Nephron progenitor cell (in vitro differentiated cells): ENCODE data around the gene EFTUD2.
"Not testable (repeated sequence)": the region's sequence is repeated elsewhere in the genome, so short reads cannot be mapped to it uniquely, and the experiment has no call there.

Experiments
- DNase-seq: peaks from one replicate; pipeline ENCODE4 v3.0.0; 2021
- H3K27ac Mint-ChIP-seq: 2 replicates; pipeline ENCODE4 v1.8.0; 2021; ENCODE audit warnings: mild to moderate bottlenecking, moderate library complexity, mixed read lengths
- H3K27me3 Mint-ChIP-seq: 2 replicates; pipeline ENCODE4 v1.8.0; 2021; ENCODE audit warnings: mild to moderate bottlenecking, low read depth, mixed read lengths; ENCODE audit not compliant: poor library complexity
- H3K36me3 Mint-ChIP-seq: 2 replicates; pipeline ENCODE4 v1.8.0; 2021; ENCODE audit warnings: low read depth, mixed read lengths
- H3K4me1 Mint-ChIP-seq: 2 replicates; pipeline ENCODE4 v1.8.0; 2021; ENCODE audit warnings: mixed read lengths
- H3K4me3 Mint-ChIP-seq: 2 replicates; pipeline ENCODE4 v1.8.0; 2021; ENCODE audit warnings: mild to moderate bottlenecking, moderate library complexity, mixed read lengths
- H3K9me3 Mint-ChIP-seq: 2 replicates; pipeline ENCODE4 v1.8.0; 2021; ENCODE audit warnings: mild to moderate bottlenecking, moderate library complexity, mixed read lengths
- TF ChIP-seq, protein P1 (sequence below): fragments of 200-600 bp; sonication (generic); IDR thresholded peaks from 2 replicates; pipeline ENCODE4 v1.5.0; 2021; ENCODE audit warnings: antibody characterized with exemption

EFTUD2 gene

DNA sequence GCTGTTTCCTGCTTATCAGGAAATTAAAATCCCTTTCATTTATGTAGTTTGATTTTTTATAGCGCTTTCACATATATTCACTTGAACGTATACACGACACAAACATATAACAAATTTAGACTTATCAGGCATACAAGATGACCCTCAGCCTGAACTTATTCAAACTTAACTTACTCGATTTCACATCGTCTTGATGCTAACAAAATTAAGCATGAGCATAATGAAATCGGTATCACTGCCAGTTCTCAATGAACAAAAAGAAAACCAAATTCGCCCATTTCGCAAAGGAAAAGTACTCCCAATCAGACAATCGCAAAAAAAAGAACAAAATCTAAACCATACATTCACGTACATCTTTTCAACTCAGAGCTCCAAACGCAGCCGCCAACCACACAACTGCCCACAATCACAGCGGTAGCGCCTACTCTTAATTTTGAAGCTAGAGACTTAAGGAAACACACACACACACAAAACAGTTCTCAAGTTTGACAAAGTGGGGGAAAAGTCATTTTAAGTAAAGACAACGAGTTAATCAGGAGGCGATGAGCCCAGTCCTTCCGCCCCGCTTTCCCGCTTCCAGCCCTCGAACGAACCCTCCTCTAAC is 70.2 kb downstream of the EFTUD2 start:
- Mint-ChIP-seq H3K4me3 (peak overlapping the region; percentile 99), H3K27me3 (peaks cover 3% of the 10 kb centered on the region), H3K4me1 (peaks cover 50% of the 10 kb centered on the region), H3K27ac (peak overlapping the region; percentile 98), H3K9me3 (peaks cover 8% of the 10 kb centered on the region), H3K36me3 (peaks cover 9% of the 10 kb centered on the region)
- DNase-seq = no peak
- TF ChIP-seq, protein P1, sequence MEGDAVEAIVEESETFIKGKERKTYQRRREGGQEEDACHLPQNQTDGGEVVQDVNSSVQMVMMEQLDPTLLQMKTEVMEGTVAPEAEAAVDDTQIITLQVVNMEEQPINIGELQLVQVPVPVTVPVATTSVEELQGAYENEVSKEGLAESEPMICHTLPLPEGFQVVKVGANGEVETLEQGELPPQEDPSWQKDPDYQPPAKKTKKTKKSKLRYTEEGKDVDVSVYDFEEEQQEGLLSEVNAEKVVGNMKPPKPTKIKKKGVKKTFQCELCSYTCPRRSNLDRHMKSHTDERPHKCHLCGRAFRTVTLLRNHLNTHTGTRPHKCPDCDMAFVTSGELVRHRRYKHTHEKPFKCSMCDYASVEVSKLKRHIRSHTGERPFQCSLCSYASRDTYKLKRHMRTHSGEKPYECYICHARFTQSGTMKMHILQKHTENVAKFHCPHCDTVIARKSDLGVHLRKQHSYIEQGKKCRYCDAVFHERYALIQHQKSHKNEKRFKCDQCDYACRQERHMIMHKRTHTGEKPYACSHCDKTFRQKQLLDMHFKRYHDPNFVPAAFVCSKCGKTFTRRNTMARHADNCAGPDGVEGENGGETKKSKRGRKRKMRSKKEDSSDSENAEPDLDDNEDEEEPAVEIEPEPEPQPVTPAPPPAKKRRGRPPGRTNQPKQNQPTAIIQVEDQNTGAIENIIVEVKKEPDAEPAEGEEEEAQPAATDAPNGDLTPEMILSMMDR = no peak

DNA sequence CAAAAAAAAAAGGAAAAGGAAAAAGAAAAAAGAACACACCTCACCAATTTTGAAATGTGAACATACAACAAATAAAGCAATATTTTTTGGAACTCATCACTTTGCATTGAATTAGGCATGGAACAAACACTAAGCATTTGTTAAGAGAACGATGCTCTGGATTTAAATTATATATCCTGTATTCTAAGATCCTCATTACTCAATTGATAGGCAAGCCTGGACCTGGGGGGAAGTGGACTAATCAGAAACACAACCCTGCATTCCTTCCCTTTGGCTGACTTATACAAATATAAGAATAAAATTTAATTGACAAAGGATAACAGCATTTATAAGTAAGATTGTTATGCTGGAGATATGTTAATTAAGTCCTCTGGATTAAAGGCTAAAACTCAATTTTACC is 71.4 kb downstream of the EFTUD2 start:
- Mint-ChIP-seq H3K36me3 (peaks cover 16% of the 10 kb centered on the region), H3K4me1 (peaks cover 46% of the 10 kb centered on the region), H3K27ac (peak overlapping the region; percentile 56), H3K4me3 (peak overlapping the region; percentile 99), H3K9me3 (peaks cover 9% of the 10 kb centered on the region), H3K27me3 (peaks cover 3% of the 10 kb centered on the region)
- no peak for DNase-seq
- TF ChIP-seq, protein P1 = no peak

DNA sequence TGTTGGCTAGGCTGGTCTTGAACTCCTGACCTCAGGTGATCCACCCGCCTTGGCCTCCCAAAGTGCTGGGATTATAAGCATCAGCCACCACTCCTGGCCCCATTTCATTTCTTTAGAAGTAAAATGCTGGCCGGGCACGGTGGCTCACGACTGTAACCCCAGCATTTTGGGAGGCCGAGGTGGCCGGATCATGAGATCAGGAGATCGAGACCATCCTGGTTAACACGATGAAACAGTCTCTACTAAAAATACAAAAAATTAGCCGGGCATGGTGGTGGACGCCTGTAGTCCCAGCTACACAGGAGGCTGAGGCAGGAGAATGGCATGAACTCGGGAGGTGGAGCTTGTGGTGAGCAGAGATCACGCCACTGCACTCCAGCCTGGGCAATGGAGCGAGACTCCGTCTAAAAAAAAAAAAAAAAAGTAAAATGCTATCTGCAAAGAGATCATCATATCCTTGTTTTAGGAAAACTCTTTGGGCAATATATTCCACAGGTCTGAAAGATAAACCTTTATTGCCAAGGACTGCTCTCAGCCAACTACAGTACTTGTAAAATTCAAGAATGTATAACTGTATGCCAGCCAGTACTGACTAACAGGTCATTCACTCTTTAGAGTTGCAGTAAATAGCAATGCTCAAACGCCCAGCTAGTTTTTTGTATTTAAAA is 73.0 kb downstream of the EFTUD2 start:
- Mint-ChIP-seq H3K9me3 (peaks cover 12% of the 10 kb centered on the region), H3K4me3 (no peak overlapping the region), H3K36me3 (peaks cover 22% of the 10 kb centered on the region), H3K27me3 (peaks cover 3% of the 10 kb centered on the region), H3K27ac (no peak overlapping the region), H3K4me1 (peaks cover 34% of the 10 kb centered on the region)
- TF ChIP-seq, protein P1 = no peak
- no peak for DNase-seq

DNA sequence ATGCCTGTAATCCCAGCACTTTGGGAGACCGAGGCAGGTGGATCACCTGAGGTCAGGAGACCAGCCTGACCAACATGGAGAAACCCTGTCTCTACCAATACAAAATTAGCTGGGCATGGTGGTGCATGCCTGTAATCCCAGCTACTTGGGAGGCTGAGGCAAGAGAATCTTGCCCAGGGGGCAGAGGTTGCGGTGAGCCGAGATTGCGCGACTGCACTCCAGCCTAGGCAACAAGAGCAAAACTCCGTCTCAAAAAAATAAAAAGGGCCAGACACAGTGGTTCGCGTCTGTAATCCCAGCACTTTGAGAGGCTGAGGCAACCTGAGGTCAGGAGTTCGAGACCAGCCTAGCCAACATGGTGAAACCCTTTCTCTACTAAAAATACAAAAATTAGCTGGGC is 74.0 kb downstream of the EFTUD2 start:
- not testable (repeated sequence) for H3K4me3 Mint-ChIP-seq, DNase-seq, H3K27ac Mint-ChIP-seq, H3K27me3 Mint-ChIP-seq
- Mint-ChIP-seq H3K4me1 (peaks cover 27% of the 10 kb centered on the region), H3K36me3 (peaks cover 31% of the 10 kb centered on the region), H3K9me3 (peaks cover 12% of the 10 kb centered on the region)

DNA sequence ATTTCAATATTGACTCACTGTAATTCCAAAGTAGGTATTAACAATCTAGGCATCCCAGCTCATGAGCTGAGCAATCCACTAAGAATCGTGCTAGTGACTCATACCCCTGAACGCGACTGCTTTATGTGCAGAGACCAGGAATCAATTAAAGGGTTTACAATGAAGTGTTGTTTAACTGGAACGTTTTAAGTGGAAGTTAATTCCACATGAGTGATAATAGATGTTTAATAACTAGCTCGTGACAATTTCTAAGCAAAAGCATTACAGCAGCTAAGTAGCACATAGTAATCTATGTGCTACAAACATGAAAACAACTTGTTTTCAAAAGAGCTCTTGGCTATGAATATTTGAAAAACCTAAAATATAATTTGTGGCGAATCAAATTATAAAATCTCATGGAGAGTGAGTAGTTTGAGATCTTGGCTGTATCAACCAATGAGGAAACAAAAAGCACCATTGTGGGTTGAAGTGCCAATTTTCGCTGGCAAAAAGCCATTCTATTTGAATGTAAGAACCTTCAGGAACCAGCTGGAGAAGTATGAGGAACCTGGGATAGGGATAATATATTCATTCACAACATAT is 78.5 kb downstream of the EFTUD2 start:
- DNase-seq = no peak
- H3K27me3 Mint-ChIP-seq = peaks cover 3% of the 10 kb centered on the region
- H3K4me3 Mint-ChIP-seq = no peak overlapping the region

DNA sequence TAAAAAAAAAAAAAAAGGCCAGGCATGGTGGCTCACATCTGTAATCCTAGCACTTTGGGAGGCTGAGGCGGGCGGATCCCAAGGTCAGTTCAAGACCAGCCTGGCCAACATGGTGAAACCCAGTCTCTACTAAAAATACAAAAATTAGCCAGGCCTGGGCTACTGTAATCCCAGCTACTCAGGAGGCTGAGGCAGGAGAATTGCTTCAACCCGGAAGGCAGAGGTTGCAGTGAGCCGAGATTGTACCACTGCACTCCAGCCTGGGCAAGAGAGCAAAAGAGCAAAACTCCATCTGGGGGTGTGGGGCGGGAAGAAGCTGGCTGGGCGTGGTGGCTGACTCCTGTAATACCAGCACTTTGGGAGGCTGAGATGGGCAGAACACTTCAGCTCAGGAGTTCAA is 80.7 kb downstream of the EFTUD2 start:
- not testable (repeated sequence) for H3K4me3 Mint-ChIP-seq, H3K9me3 Mint-ChIP-seq, H3K27me3 Mint-ChIP-seq, DNase-seq, H3K4me1 Mint-ChIP-seq
- Mint-ChIP-seq H3K36me3 (peaks cover 68% of the 10 kb centered on the region), H3K27ac (peak overlapping the region; percentile 20)

More for the DNA sequence above, 78.5 kb downstream of the EFTUD2 start:
- TF ChIP-seq, protein P1 = no peak
- H3K9me3 Mint-ChIP-seq = peaks cover 12% of the 10 kb centered on the region
- no peak overlapping the region for H3K27ac Mint-ChIP-seq
- H3K36me3 Mint-ChIP-seq = peaks cover 60% of the 10 kb centered on the region
- no peaks in the 10 kb centered on the region for H3K4me1 Mint-ChIP-seq
